HFF-Myc (cell line): Measurements from ENCODE around the gene GALNT10.

Source experiments
- DNase-seq: peaks from one replicate; pipeline ENCODE4 v3.0.0-alpha.2; 2011; ENCODE audit warnings: low read depth; ENCODE audit errors: extremely low read depth
- H3K4me3 ChIP-seq: replicated peaks from 2 replicates; pipeline ENCODE4 v1.5.1; 2011; ENCODE audit warnings: low read depth, mild to moderate bottlenecking, control low read depth, low read length
- CTCF ChIP-seq: IDR thresholded peaks from 2 replicates; pipeline ENCODE4 v1.5.1; 2012; ENCODE audit warnings: mild to moderate bottlenecking, low read depth, low read length, control low read depth; ENCODE audit errors: missing control alignments

GALNT10 gene

GRCh38 chr5:154276261-154276972, 85.9 kb downstream of the GALNT10 start:
- H3K4me3 ChIP-seq, result no peak overlapping the region
- DNase-seq, result no peak
- TF ChIP-seq CTCF, result no peak

- no peak for TF ChIP-seq CTCF
- H3K4me3 ChIP-seq, result no peak overlapping the region
- DNase-seq, result peak; percentile 87
These were observed 86.4 kb downstream of the GALNT10 start for GRCh38 chr5:154276973-154277331.

GRCh38 chr5:154277499-154277898, 87.0 kb downstream of the GALNT10 start:
- TF ChIP-seq CTCF, result no peak
- no peak overlapping the region for H3K4me3 ChIP-seq
- DNase-seq, result no peak

GRCh38 chr5:154278186-154278585, 87.7 kb downstream of the GALNT10 start:
- no peak overlapping the region for H3K4me3 ChIP-seq
- TF ChIP-seq CTCF, result no peak
- no peak for DNase-seq

- no peak overlapping the region for H3K4me3 ChIP-seq
- no peak for TF ChIP-seq CTCF
- DNase-seq, result no peak
These were observed 88.4 kb downstream of the GALNT10 start for GRCh38 chr5:154278908-154279307.

GRCh38 chr5:154284433-154284832, 93.9 kb downstream of the GALNT10 start:
- DNase-seq, result no peak
- no peak for TF ChIP-seq CTCF
- no peak overlapping the region for H3K4me3 ChIP-seq
